ENCODE measurements around the gene TMEM167B. TPM values are rescaled to one million over a fixed set of nuclear protein-coding genes. Genes with fewer than 3 reads are reported as not detected.
A peak's percentile ranks its signal among the peaks of the same experiment; 100 is the strongest.

The TMEM167B gene
- total RNA-seq, 2 donors from 2014 or later, result 63.4 to 70.8 TPM

GRCh38 chr1:109091078-109091838 lies 694 bp downstream of the TMEM167B start:
- no peaks in the 10 kb centered on the region for H3K9me3 ChIP-seq (ENCODE audit: control insufficient read depth, low read length, poor library complexity, severe bottlenecking)
- Mint-ChIP-seq H3K27me3 (no peaks in the 10 kb centered on the region), H3K4me1 (peaks cover 24% of the 10 kb centered on the region), H3K27ac (peak overlapping the region; percentile 98), H3K36me3 (ENCODE audit: low read depth) (no peaks in the 10 kb centered on the region), H3K4me3 (peak overlapping the region; percentile 98)
- DNase-seq, result no peak
- ATAC-seq, result peak; percentile 13

DNA sequence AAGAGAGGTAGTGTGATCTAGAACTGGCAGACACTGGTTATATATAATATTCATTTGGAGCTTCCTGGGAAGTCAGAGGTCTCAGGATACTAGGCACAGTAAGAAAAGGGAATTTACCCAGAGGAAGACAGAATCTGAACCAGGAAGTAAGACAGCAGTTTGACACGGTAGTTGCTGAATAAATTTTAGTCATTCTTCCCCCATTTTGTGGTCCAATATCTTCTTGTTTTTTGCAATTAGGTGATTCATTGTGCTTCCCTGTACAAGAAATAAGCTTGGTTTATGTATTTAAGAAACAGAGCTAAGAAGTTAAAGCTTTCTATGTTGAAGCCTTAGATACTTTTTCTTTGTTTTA lies 1.3 kb downstream of the TMEM167B start:
- ATAC-seq (no peak), DNase-seq (no peak)
- peak overlapping the region; percentile 98 for H3K27ac Mint-ChIP-seq
- H3K4me3 Mint-ChIP-seq, result peak overlapping the region; percentile 98
- no peaks in the 10 kb centered on the region for H3K36me3 Mint-ChIP-seq (ENCODE audit: low read depth)
- no peaks in the 10 kb centered on the region for H3K9me3 ChIP-seq (ENCODE audit: control insufficient read depth, low read length, poor library complexity, severe bottlenecking)
- no peaks in the 10 kb centered on the region for H3K27me3 Mint-ChIP-seq
- H3K4me1 Mint-ChIP-seq, result peaks cover 24% of the 10 kb centered on the region

- no peak overlapping the region for H3K27ac Mint-ChIP-seq
- no peak for DNase-seq
- no peak overlapping the region for H3K4me3 Mint-ChIP-seq
- no peaks in the 10 kb centered on the region for H3K27me3 Mint-ChIP-seq
- no peak for ATAC-seq
- H3K4me1 Mint-ChIP-seq, result peaks cover 21% of the 10 kb centered on the region
- H3K36me3 Mint-ChIP-seq (ENCODE audit: low read depth), result no peaks in the 10 kb centered on the region
- no peaks in the 10 kb centered on the region for H3K9me3 ChIP-seq (ENCODE audit: control insufficient read depth, low read length, poor library complexity, severe bottlenecking)
These were observed 3.8 kb downstream of the TMEM167B start for GRCh38 chr1:109094377-109094803.

DNA sequence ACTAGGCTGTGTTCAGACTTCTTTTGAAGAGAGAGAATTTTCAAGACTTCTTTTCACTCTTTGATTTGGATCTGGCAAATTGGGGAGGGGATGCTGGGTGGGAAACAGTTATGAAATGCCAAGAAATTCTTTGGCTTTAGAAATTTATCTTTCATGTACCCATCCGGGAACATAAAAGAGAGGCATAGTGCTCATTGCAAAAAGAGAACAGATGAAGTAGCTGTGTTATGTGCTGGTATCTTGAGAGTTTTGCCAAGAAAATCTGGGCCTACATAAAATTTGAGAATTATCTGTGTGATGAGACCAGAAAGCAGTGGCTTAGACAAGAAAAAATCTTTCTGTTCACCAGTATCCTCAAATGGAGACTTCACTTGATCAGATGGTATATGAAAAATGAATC lies 4.3 kb downstream of the TMEM167B start:
- peaks cover 23% of the 10 kb centered on the region for H3K4me1 Mint-ChIP-seq
- ATAC-seq, result no peak
- no peak overlapping the region for H3K4me3 Mint-ChIP-seq
- H3K36me3 Mint-ChIP-seq (ENCODE audit: low read depth), result no peaks in the 10 kb centered on the region
- no peaks in the 10 kb centered on the region for H3K27me3 Mint-ChIP-seq
- no peak for DNase-seq
- no peaks in the 10 kb centered on the region for H3K9me3 ChIP-seq (ENCODE audit: control insufficient read depth, low read length, poor library complexity, severe bottlenecking)
- H3K27ac Mint-ChIP-seq, result no peak overlapping the region

DNA sequence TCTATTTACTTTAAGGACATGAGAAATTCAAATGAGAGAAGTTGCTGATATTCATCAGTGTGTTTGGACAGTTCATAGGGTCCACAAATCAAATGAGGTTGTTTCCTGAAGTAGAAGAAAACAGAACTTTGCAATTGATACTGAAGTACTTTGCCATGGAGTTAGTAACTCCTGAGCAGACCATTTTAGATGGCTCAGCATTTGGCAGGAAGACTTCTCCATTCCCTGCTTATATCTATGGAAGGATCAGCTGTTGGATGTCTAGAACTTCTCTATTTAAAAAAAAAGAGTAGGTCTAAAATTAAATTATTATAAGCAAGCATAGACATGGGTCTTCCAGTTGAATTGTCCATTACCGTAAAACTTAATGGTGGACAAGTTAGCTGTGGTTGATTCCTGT lies 5.1 kb downstream of the TMEM167B start:
- no peak overlapping the region for H3K4me3 Mint-ChIP-seq
- no peaks in the 10 kb centered on the region for H3K27me3 Mint-ChIP-seq
- no peaks in the 10 kb centered on the region for H3K9me3 ChIP-seq (ENCODE audit: control insufficient read depth, low read length, poor library complexity, severe bottlenecking)
- DNase-seq (no peak), ATAC-seq (no peak)
- H3K36me3 Mint-ChIP-seq (ENCODE audit: low read depth), result no peaks in the 10 kb centered on the region
- H3K4me1 Mint-ChIP-seq, result peaks cover 22% of the 10 kb centered on the region
- H3K27ac Mint-ChIP-seq, result no peak overlapping the region

GRCh38 chr1:109096120-109096519 lies 5.6 kb downstream of the TMEM167B start:
- ATAC-seq (no peak), DNase-seq (no peak)
- Mint-ChIP-seq H3K36me3 (ENCODE audit: low read depth) (no peaks in the 10 kb centered on the region), H3K4me3 (no peak overlapping the region), H3K4me1 (peaks cover 24% of the 10 kb centered on the region), H3K27me3 (no peaks in the 10 kb centered on the region), H3K27ac (peak overlapping the region; percentile 27)
- no peaks in the 10 kb centered on the region for H3K9me3 ChIP-seq (ENCODE audit: control insufficient read depth, low read length, poor library complexity, severe bottlenecking)

DNA sequence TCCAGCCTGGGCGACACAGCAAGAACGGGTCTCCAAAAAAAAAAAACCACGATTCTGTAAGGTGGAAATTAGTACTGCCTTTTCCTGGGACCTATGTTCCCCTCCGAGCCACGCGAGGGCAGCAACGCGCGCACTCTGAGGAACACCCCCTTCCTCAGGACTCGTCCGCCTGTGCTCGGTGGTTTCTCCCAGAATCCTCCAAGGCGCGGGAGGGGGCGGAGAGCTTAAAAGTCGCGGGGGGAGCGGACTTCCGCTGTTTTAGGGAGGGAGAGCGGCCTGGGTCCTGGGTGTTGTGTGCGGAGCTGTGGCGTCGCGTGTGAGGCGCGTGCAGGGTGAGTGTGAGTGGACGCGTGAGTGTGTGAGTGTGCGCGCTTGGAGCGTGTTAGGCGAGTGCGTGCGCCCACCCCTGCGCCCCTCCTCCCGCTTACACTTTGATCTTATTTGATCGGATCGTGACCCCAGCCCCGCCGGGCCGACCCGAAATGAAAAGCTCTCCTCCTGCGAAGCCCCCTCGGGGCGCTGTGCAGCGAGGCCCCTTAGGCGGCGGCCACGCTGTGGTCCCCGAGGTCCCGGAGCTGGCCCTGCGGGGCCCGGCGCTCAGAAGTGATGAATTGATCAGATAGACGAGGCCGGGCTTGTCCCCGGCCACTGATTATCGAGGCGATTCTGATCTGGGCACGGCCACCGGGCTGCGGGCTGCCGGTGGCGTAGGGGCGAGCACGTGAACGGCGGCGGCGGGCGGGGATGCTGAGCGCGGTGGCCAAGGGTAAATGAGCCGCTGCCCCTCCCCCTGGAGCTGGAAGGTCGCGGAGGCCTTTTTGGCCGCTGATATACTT lies 9.6 kb downstream of the TMEM167B start:
- no peaks in the 10 kb centered on the region for H3K36me3 Mint-ChIP-seq (ENCODE audit: low read depth)
- no peaks in the 10 kb centered on the region for H3K27me3 Mint-ChIP-seq
- peak overlapping the region; percentile 95 for H3K27ac Mint-ChIP-seq
- H3K4me1 Mint-ChIP-seq, result peaks cover 10% of the 10 kb centered on the region
- DNase-seq (peak; percentile 89 to 95 (median 94)), ATAC-seq (peak; percentile 93)
- no peaks in the 10 kb centered on the region for H3K9me3 ChIP-seq (ENCODE audit: control insufficient read depth, low read length, poor library complexity, severe bottlenecking)
- H3K4me3 Mint-ChIP-seq, result peak overlapping the region; percentile 94

DNA sequence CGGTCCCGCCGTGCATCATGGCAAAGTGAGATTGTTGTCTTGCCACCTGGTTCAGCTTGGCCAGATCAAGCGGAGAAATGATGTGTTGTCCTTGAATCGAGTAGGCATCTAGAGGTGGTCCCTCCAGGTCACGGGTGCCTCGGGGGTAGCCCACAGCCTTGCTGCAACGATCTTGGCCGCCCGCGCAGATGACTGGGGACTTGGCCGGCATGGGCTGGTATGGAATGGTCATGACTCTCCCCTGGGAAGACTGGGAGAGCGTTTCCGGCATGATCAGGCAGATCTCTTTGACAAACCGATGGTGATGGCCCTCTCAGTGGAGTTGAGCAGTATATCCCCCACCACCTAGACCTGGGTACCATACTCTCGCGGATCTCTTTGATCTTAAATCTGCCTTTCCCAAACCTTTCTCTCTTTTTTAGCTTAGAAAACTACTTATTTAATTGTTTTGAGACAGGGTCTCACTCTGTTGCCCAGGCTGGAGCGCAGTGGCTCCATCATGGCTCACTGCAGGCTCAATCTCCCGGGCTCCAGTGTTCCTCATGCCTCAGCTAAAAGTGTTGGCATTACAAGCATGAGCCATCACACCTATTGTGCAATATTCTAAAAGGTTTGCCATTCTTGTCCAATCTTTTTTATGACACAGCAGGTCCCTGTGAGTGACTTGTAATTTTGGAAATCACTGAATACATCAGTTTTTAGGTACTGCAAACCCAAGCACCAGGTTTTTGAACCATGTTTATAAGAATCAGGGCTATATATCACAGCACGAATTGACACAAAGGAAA lies 14.0 kb downstream of the TMEM167B start:
- H3K9me3 ChIP-seq (ENCODE audit: control insufficient read depth, low read length, poor library complexity, severe bottlenecking), result no peaks in the 10 kb centered on the region
- Mint-ChIP-seq H3K27ac (no peak overlapping the region), H3K4me3 (no peak overlapping the region), H3K27me3 (no peaks in the 10 kb centered on the region), H3K4me1 (peaks cover 16% of the 10 kb centered on the region), H3K36me3 (ENCODE audit: low read depth) (no peaks in the 10 kb centered on the region)
- ATAC-seq, result no peak
- no peak for DNase-seq

DNA sequence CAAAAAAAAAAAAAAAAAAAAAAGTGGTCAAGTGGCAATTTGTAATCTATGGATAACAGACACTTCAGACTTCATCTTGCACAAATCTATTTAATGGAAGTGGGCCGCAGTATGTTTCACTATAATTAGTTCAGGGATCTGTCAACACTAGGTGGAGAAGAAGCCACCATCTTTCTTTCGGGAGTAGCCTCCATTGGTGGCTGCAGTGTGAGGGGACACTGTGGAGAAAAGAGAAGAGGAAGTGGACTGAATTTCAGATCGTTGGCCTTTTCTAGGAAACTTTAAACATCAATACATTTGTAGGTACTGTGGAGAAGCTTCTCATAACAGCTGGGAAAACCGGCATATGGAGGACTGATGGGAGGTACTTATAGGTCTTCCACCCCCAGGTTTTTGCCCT lies 15.3 kb downstream of the TMEM167B start:
- Mint-ChIP-seq H3K4me3 (no peak overlapping the region), H3K4me1 (peaks cover 16% of the 10 kb centered on the region), H3K27me3 (peaks cover 4% of the 10 kb centered on the region), H3K27ac (no peak overlapping the region), H3K36me3 (ENCODE audit: low read depth) (no peaks in the 10 kb centered on the region)
- ATAC-seq, result no peak
- no peak for DNase-seq
- H3K9me3 ChIP-seq (ENCODE audit: control insufficient read depth, low read length, poor library complexity, severe bottlenecking), result no peaks in the 10 kb centered on the region

GRCh38 chr1:109107785-109108184 lies 17.2 kb downstream of the TMEM167B start:
- DNase-seq (no peak), ATAC-seq (no peak)
- H3K4me1 Mint-ChIP-seq, result peaks cover 25% of the 10 kb centered on the region
- H3K4me3 Mint-ChIP-seq, result no peak overlapping the region
- no peaks in the 10 kb centered on the region for H3K9me3 ChIP-seq (ENCODE audit: control insufficient read depth, low read length, poor library complexity, severe bottlenecking)
- H3K36me3 Mint-ChIP-seq (ENCODE audit: low read depth), result peaks cover 2% of the 10 kb centered on the region
- no peak overlapping the region for H3K27ac Mint-ChIP-seq
- H3K27me3 Mint-ChIP-seq, result peaks cover 4% of the 10 kb centered on the region

- peak overlapping the region; percentile 100 for H3K27ac Mint-ChIP-seq
- no peak for DNase-seq
- H3K9me3 ChIP-seq (ENCODE audit: control insufficient read depth, low read length, poor library complexity, severe bottlenecking), result no peaks in the 10 kb centered on the region
- peaks cover 44% of the 10 kb centered on the region for H3K4me1 Mint-ChIP-seq
- no peak overlapping the region for H3K4me3 Mint-ChIP-seq
- H3K36me3 Mint-ChIP-seq (ENCODE audit: low read depth), result peaks cover 2% of the 10 kb centered on the region
- H3K27me3 Mint-ChIP-seq, result peaks cover 4% of the 10 kb centered on the region
- no peak for ATAC-seq
These were observed 19.3 kb downstream of the TMEM167B start for GRCh38 chr1:109109906-109110305.

DNA sequence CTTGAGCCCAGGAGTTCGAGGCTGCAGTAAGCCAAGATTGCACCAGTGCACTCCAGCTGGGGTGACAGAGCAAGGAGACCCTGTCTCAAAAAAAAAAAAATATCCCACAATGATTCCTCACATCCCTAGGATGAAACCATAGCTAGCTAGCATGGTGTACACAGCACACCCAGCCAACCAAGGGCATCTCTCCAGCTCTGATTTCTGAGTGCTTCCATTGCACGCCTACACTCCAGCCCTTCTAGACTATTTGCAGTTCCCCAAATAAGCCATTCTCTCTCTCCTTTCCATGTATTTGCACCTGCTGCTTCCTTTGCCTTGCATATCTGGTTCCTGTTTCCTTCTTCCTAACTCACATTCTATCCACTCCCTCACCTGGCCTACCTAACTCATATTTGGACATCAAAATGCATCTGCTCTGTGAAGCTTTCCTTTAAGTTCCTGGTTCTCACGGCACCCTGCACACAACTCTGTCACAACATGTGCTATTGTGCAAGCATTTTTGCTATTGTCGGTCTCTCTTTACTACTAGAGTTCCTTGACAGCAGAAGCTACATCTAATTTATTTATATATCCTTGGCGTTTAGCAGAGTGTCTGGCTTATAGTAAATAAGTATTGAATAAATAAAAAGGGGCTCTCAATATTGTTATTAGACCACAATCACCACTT lies 21.0 kb downstream of the TMEM167B start:
- Mint-ChIP-seq H3K4me3 (no peak overlapping the region), H3K36me3 (ENCODE audit: low read depth) (peaks cover 2% of the 10 kb centered on the region), H3K27ac (peak overlapping the region; percentile 100), H3K4me1 (peaks cover 48% of the 10 kb centered on the region), H3K27me3 (peaks cover 4% of the 10 kb centered on the region)
- H3K9me3 ChIP-seq (ENCODE audit: control insufficient read depth, low read length, poor library complexity, severe bottlenecking), result no peaks in the 10 kb centered on the region
- no peak for DNase-seq
- ATAC-seq, result no peak

Measured in T-helper 17 cell (primary cell).